Esophagus muscularis mucosa (tissue), 3 donors: ENCODE measurements around the gene ADH1C.

Source experiments
- POLR2A ChIP-seq: fragments of 450-650 bp; IDR thresholded peaks from one replicate; pipeline ENCODE4 v1.6.1; 2017; ENCODE audit warnings: antibody characterized with exemption, moderate library complexity, mild to moderate bottlenecking, low read depth
- POLR2AphosphoS5 ChIP-seq, 2 donors: sonication (generic); formaldehyde crosslinking; IDR thresholded peaks; one replicate each; pipeline ENCODE4 v1.6.1; 2017; ENCODE audit warnings: antibody characterized with exemption in 2 of 2
- TF ChIP-seq, protein P1 (sequence below), 3 experiments: fragments of 200-600 bp in 2 of 3; fragments of 450-650 bp in 1 of 3; sonication (generic) in 2 of 3; IDR thresholded peaks; one replicate each; pipeline ENCODE4 v1.5.1; 2017 to 2019; ENCODE audit warnings: antibody characterized with exemption in 3 of 3, mild to moderate bottlenecking in 2 of 3, moderate library complexity in 1 of 3

DNA sequence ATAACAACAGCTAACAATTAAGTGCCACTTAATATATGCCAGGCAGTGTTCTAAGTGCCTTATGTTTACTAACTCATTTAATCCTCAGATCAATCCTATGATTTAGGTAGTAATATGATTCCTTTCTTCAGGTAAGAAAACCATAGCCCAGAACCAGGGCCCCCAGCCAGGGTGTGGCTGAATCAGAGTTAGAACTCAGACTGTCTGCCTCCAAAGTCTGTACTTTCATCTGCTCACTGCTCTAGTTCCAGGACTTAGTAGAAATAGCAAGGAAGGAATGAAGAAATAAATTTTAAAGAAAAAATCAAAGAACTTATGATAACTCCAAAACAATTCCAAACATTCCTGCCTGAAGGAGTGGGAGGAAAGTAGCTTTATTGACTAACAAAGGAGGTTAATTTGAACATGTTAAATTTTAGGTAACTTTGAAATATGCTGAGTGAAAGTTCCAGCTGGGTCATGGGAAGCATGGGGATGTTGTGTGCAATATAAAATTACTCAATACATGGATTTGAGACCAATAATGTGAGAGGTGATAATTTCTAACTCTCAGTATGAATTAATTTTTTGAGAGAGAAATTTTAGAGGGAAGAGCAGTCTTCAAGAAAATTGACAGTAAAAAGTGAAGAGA, 8.8 kb upstream of the ADH1C start:
- no peak for TF ChIP-seq POLR2A
- TF ChIP-seq, protein P1, sequence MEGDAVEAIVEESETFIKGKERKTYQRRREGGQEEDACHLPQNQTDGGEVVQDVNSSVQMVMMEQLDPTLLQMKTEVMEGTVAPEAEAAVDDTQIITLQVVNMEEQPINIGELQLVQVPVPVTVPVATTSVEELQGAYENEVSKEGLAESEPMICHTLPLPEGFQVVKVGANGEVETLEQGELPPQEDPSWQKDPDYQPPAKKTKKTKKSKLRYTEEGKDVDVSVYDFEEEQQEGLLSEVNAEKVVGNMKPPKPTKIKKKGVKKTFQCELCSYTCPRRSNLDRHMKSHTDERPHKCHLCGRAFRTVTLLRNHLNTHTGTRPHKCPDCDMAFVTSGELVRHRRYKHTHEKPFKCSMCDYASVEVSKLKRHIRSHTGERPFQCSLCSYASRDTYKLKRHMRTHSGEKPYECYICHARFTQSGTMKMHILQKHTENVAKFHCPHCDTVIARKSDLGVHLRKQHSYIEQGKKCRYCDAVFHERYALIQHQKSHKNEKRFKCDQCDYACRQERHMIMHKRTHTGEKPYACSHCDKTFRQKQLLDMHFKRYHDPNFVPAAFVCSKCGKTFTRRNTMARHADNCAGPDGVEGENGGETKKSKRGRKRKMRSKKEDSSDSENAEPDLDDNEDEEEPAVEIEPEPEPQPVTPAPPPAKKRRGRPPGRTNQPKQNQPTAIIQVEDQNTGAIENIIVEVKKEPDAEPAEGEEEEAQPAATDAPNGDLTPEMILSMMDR (IDR thresholded peaks at IDR 0.05), result no peak
- no peak for TF ChIP-seq POLR2AphosphoS5 (IDR thresholded peaks at IDR 0.05)
